GM23248 (cell line): Measurements from ENCODE around the gene MAMDC4.

Source experiments
- EZH2 ChIP-seq: fragments of 200-600 bp; sonication (generic); IDR thresholded peaks from 2 replicates; pipeline ENCODE4 v1.6.1; 2018; ENCODE audit warnings: antibody characterized with exemption, mild to moderate bottlenecking; ENCODE audit not compliant: insufficient read depth, poor library complexity, severe bottlenecking
- EZH2phosphoT487 ChIP-seq: fragments of 200-600 bp; sonication (generic); IDR thresholded peaks from 2 replicates; pipeline ENCODE4 v1.6.1; 2018; ENCODE audit warnings: antibody characterized with exemption, moderate library complexity, mild to moderate bottlenecking, low read depth; ENCODE audit not compliant: insufficient read depth

DNA sequence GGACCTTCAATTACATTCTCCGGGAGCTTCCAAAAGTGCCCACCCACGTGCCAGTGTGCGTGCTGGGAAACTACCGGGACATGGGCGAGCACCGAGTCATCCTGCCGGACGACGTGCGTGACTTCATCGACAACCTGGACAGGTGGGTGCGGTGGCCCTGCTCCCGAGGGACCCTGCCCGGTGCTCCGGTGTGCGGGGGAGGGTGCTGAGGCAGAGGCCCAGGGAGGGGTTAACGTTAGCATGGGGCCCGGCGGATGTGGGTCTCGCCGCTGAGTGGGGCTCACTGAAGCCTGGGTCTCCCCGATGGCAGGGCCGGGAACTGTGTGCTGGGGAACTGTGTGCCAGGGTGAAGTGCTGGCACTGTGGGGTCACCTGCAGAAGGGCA is 20.4 kb upstream of the MAMDC4 start:
- TF ChIP-seq EZH2 (no peak), EZH2phosphoT487 (no peak)
